GM18873 (cell line): ENCODE results near the gene FADS2.

Experiments
- ATAC-seq: cut with Tn5 transposase; IDR thresholded peaks from one replicate; pipeline ENCODE4 v1.9.1; 2021; ENCODE audit warnings: mild to moderate bottlenecking, moderate library complexity, moderate number of reproducible peaks; ENCODE audit not compliant: unreplicated experiment, low FRiP score

Gene FADS2

GRCh38 chr11:61795459-61795858 is 32.6 kb upstream of the FADS2 start:
- ATAC-seq, result no peak

- ATAC-seq, result no peak
Measured at GRCh38 chr11:61795876-61796526, 32.1 kb upstream of the FADS2 start.

- ATAC-seq, result no peak
Measured at GRCh38 chr11:61797263-61797944, 30.7 kb upstream of the FADS2 start.

- ATAC-seq, result no peak
Measured at GRCh38 chr11:61799665-61800284, 28.3 kb upstream of the FADS2 start.

GRCh38 chr11:61800331-61801281 is 27.5 kb upstream of the FADS2 start:
- no peak for ATAC-seq

GRCh38 chr11:61802605-61803004 is 25.5 kb upstream of the FADS2 start:
- no peak for ATAC-seq

- no peak for ATAC-seq
Measured at GRCh38 chr11:61803889-61804647, 24.0 kb upstream of the FADS2 start.

GRCh38 chr11:61805146-61805545 is 23.0 kb upstream of the FADS2 start:
- ATAC-seq, result no peak

- no peak for ATAC-seq
Measured at GRCh38 chr11:61806785-61807184, 21.3 kb upstream of the FADS2 start.

- no peak for ATAC-seq
Measured at GRCh38 chr11:61810671-61811175, 17.4 kb upstream of the FADS2 start.

GRCh38 chr11:61811831-61812230 is 16.3 kb upstream of the FADS2 start:
- ATAC-seq, result no peak

- no peak for ATAC-seq
Measured at GRCh38 chr11:61812736-61813411, 15.2 kb upstream of the FADS2 start.

GRCh38 chr11:61814247-61814957 is 13.7 kb upstream of the FADS2 start:
- ATAC-seq, result no peak

GRCh38 chr11:61814958-61815789 is 12.9 kb upstream of the FADS2 start:
- no peak for ATAC-seq

- ATAC-seq, result peak; percentile 29
Measured at GRCh38 chr11:61815790-61816735, 12.0 kb upstream of the FADS2 start.

GRCh38 chr11:61816736-61817455 is 11.2 kb upstream of the FADS2 start, which contains the start of gene FADS1:
Gene FADS1, minus strand, starts transcription at chr11:61817003. Its CDS starts 74 bp downstream, at chr11:61816929.
- peak; percentile 38 for ATAC-seq
